22Rv1 (cell line): Measurements from ENCODE around the gene TTLL9.

Experiments
- ZFX ChIP-seq: fragments of 450-650 bp; IDR thresholded peaks from 2 replicates; pipeline ENCODE4 v1.6.1; 2017; ENCODE audit warnings: antibody characterized with exemption, borderline replicate concordance
- TF ChIP-seq, protein P1 (sequence below): fragments of 450-650 bp; IDR thresholded peaks from 2 replicates; pipeline ENCODE4 v1.5.1; 2017; ENCODE audit warnings: mild to moderate bottlenecking

DNA sequence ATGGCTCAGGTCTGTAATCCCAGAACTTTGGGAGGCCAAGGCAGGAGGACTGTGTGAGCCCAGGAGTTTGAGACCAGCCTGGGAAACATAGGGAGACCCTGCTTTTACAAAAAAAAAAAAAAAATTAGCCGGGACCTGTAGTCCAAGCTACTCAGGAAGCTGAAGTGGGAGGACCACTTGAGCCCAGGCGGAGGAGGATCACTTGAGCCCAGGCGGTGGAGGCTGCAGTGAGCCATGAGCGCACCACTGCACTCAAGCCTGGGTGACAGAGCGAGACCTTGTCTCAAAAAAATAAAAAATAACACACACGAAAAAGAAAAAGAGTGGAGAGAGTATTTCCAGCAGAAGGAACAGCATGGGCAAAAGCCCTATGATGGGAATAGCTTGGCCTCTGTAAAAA, 2.0 kb downstream of the TTLL9 start:
- TF ChIP-seq, protein P1, sequence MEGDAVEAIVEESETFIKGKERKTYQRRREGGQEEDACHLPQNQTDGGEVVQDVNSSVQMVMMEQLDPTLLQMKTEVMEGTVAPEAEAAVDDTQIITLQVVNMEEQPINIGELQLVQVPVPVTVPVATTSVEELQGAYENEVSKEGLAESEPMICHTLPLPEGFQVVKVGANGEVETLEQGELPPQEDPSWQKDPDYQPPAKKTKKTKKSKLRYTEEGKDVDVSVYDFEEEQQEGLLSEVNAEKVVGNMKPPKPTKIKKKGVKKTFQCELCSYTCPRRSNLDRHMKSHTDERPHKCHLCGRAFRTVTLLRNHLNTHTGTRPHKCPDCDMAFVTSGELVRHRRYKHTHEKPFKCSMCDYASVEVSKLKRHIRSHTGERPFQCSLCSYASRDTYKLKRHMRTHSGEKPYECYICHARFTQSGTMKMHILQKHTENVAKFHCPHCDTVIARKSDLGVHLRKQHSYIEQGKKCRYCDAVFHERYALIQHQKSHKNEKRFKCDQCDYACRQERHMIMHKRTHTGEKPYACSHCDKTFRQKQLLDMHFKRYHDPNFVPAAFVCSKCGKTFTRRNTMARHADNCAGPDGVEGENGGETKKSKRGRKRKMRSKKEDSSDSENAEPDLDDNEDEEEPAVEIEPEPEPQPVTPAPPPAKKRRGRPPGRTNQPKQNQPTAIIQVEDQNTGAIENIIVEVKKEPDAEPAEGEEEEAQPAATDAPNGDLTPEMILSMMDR: no peak
- TF ChIP-seq ZFX: no peak
